Lower leg skin (tissue), 4 donors: ENCODE data around the gene TICAM2. TPM values are rescaled to one million over a fixed set of nuclear protein-coding genes. Genes with fewer than 3 reads are reported as not detected.

ENCODE experiments used
- DNase-seq, 2 donors: peaks; one replicate each; pipeline ENCODE4 v3.0.0-alpha.2; 2019; ENCODE audit warnings: low spot score in 2 of 2
- H3K4me3 ChIP-seq: fragments of 200-600 bp; sonication (generic); 2 replicates; pipeline ENCODE4 v1.5.1; 2017; ENCODE audit warnings: mild to moderate bottlenecking, low read depth; ENCODE audit not compliant: poor library complexity, severe bottlenecking
- POLR2A ChIP-seq, 2 donors: fragments of 450-650 bp; IDR thresholded peaks; one replicate each; pipeline ENCODE4 v1.6.1; 2016 to 2017; ENCODE audit warnings: antibody characterized with exemption in 2 of 2, mild to moderate bottlenecking in 1 of 2, moderate library complexity in 1 of 2
- WGBS, 2 donors: methylation state at CpG; one replicate each; pipeline ENCODE4 v1.1.5; 2018; 5-methylcytosine and 5-hydroxymethylcytosine counted together
- intact Hi-C: fragments of 100-400 bp; cut with DNase I; formaldehyde crosslinking; loops from one replicate; pipeline ENCODE4 v1.15.0; 2023; ENCODE audit warnings: low total_unique reads
- total RNA-seq, 4 donors: library from RNA; depleted of rRNA; stranded (reverse); fragments of >200 nt; gene quantifications; one replicate each; pipeline ENCODE4 v1.1.0, GENCODE V29; 2016
- TF ChIP-seq, protein P1 (sequence below), 3 donors: fragments of 450-650 bp; IDR thresholded peaks; one replicate each; pipeline ENCODE4 v1.5.1; 2016; ENCODE audit warnings: antibody characterized with exemption in 3 of 3, mild to moderate bottlenecking in 3 of 3, moderate library complexity in 2 of 3

TICAM2 gene
- total RNA-seq, 4 donors from 2014 or later, result 0.39 to 0.72 TPM; not detected in 2

DNA sequence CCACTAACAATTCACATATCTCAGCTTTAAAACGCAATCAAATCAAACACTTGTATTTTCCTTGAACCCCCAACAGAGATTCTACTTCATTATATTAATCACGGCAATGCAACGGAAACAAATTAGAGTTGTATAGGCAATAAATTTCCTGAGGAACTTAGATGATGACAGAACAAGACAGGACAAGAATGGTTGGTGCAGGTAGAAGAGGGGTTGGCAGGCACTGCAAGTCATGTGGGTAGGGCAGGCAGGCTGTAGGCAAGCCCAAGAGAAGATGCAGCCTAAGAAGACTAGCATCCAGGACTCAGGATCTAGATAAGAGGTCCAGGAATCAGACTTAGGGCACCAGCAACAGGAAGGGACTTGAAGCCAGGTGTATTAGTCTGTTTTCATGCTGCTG lies 41.1 kb downstream of the TICAM2 start:
- DNase-seq, result no peak
- H3K4me3 ChIP-seq, result no peak overlapping the region
- TF ChIP-seq POLR2A (IDR thresholded peaks at IDR 0.05), result no peak
- TF ChIP-seq, protein P1, sequence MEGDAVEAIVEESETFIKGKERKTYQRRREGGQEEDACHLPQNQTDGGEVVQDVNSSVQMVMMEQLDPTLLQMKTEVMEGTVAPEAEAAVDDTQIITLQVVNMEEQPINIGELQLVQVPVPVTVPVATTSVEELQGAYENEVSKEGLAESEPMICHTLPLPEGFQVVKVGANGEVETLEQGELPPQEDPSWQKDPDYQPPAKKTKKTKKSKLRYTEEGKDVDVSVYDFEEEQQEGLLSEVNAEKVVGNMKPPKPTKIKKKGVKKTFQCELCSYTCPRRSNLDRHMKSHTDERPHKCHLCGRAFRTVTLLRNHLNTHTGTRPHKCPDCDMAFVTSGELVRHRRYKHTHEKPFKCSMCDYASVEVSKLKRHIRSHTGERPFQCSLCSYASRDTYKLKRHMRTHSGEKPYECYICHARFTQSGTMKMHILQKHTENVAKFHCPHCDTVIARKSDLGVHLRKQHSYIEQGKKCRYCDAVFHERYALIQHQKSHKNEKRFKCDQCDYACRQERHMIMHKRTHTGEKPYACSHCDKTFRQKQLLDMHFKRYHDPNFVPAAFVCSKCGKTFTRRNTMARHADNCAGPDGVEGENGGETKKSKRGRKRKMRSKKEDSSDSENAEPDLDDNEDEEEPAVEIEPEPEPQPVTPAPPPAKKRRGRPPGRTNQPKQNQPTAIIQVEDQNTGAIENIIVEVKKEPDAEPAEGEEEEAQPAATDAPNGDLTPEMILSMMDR (IDR thresholded peaks at IDR 0.05), result no peak
- intact Hi-C loops, result no loop called here
- WGBS, 2 donors, result 62 to 65% methylated on average over 3 of the region's 3 CpGs

DNA sequence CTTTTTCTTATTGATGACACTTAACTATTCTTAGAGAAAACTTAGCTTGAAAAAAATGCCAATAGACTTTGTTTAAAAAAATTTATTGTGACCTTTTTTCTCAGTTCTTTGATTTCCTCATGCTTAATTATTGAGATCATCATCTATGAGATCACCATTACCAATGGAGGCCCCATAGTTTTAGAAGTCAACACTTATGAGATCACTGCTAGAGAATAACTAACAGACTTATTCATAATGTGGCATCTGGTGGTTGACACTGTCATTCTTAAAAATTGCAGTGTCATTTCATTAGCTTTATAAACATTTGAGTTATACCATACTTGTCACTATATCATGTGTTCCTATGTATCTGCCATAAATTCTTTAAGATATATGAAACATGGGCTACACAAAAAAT lies 42.8 kb downstream of the TICAM2 start:
- no peak for TF ChIP-seq POLR2A (IDR thresholded peaks at IDR 0.05)
- TF ChIP-seq, protein P1 (IDR thresholded peaks at IDR 0.05), result no peak
- intact Hi-C loops, result no loop called here
- H3K4me3 ChIP-seq, result no peak overlapping the region
- DNase-seq, result no peak

DNA sequence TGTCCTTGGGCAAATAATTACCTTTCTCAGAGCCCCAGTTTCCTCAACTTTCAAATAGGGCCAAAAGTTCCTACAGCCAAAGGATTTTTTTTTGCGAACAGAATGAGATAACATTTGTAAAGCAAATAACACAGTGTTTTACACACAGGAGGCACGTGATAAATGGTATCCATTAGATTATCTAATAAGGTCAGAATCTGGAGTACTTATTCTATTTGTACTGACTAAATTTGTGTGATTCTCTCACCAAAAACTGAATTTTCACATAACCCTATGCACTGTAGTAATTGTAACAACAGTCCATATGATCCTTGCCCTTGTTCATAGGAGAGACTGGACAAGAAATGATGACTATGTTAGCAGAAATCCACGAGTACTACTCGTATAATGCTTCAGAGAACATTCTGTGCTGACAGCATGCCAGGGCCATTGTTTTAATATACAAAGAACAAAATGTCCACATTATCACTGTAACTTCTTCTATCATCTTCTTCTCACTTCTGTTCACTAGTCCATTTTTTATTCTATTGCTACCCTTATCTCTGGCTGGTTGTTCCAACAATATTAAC lies 43.8 kb downstream of the TICAM2 start:
- no peak overlapping the region for H3K4me3 ChIP-seq
- intact Hi-C loops, result no loop called here
- WGBS, 2 donors, result 68 to 82% methylated on average over 4 of the region's 4 CpGs
- no peak for TF ChIP-seq POLR2A (IDR thresholded peaks at IDR 0.05)
- TF ChIP-seq, protein P1 (IDR thresholded peaks at IDR 0.05), result no peak
- DNase-seq, result no peak

DNA sequence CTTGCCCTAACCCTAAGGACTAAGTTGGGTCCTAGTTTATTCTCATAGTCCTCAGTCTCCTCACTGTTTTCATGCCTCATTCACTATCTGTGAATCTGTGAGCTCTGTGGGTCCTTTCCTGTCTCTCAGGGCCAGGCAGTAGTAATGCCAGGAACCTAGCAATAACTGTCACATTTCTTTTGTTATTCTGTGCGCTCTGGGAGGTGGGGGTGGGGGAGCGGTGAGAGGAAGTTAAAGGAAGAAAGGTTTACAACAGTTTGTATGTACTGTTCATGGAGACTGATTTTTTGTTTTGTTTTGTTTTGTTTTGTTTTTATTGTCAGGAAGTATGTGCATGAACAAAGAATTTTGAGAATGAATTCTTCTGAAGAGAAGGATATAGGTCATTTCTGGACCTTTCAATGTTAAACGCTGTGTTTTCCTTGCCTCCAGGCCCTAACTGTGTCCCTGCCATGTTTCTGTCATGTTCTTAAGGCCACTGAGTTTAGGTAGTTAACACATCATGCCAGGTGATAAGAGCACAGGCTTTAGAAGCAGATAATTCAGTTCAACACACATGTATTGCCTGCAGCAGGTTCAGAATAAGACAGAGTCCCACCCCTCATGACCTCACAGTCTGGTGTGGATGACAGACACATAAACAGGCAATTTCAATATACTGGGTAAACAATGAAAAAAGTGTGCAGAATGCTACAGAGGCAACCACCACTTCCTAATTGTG lies 44.5 kb downstream of the TICAM2 start:
- H3K4me3 ChIP-seq, result no peak overlapping the region
- no peak for DNase-seq
- TF ChIP-seq POLR2A (IDR thresholded peaks at IDR 0.05), result no peak
- TF ChIP-seq, protein P1 (IDR thresholded peaks at IDR 0.05), result no peak
- intact Hi-C loops, result no loop called here
- WGBS, 2 donors, result 60% methylated on average over 3 of the region's 3 CpGs

DNA sequence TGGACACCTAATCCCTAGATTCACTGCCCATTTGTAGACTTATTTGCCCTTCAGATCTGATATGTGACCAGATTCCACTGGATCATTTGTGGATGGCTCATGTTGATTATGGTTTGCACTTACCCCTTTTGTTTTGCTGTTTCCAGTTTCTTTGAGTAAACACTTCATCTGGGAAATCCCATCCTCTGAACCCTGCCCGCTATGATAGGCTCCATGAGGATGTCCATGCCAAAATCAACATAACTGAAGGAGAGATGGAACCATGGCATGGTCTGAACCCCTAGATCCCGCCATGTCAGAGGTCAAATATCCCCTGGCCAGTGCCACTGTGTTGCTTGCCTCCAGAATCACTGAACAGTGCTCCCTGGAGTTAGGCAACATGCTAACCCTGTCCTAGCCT lies 46.0 kb downstream of the TICAM2 start:
- intact Hi-C loops, result no loop called here
- no peak for DNase-seq
- WGBS, 2 donors, result 92 to 94% methylated on average over 2 of the region's 2 CpGs
- no peak for TF ChIP-seq POLR2A (IDR thresholded peaks at IDR 0.05)
- TF ChIP-seq, protein P1 (IDR thresholded peaks at IDR 0.05), result no peak
- no peak overlapping the region for H3K4me3 ChIP-seq
